GM12801 (cell line): ENCODE data around the gene AMBP.

ENCODE experiments used
- TF ChIP-seq, protein P1 (sequence below): IDR thresholded peaks from one replicate; pipeline ENCODE4 v1.5.1; 2011; ENCODE audit warnings: control low read depth; ENCODE audit not compliant: insufficient read length; ENCODE audit errors: extremely low read depth

Gene AMBP

GRCh38 chr9:114031037-114031630 is 47.0 kb downstream of the AMBP start:
- TF ChIP-seq, protein P1, sequence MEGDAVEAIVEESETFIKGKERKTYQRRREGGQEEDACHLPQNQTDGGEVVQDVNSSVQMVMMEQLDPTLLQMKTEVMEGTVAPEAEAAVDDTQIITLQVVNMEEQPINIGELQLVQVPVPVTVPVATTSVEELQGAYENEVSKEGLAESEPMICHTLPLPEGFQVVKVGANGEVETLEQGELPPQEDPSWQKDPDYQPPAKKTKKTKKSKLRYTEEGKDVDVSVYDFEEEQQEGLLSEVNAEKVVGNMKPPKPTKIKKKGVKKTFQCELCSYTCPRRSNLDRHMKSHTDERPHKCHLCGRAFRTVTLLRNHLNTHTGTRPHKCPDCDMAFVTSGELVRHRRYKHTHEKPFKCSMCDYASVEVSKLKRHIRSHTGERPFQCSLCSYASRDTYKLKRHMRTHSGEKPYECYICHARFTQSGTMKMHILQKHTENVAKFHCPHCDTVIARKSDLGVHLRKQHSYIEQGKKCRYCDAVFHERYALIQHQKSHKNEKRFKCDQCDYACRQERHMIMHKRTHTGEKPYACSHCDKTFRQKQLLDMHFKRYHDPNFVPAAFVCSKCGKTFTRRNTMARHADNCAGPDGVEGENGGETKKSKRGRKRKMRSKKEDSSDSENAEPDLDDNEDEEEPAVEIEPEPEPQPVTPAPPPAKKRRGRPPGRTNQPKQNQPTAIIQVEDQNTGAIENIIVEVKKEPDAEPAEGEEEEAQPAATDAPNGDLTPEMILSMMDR: no peak

GRCh38 chr9:114030364-114030763 is 47.7 kb downstream of the AMBP start:
- TF ChIP-seq, protein P1: no peak

GRCh38 chr9:114029311-114030170 is 48.6 kb downstream of the AMBP start:
- TF ChIP-seq, protein P1: no peak

- TF ChIP-seq, protein P1: no peak
These were observed 49.5 kb downstream of the AMBP start for GRCh38 chr9:114028646-114029045.

- TF ChIP-seq, protein P1: no peak
These were observed 50.1 kb downstream of the AMBP start for GRCh38 chr9:114027863-114028465.

DNA sequence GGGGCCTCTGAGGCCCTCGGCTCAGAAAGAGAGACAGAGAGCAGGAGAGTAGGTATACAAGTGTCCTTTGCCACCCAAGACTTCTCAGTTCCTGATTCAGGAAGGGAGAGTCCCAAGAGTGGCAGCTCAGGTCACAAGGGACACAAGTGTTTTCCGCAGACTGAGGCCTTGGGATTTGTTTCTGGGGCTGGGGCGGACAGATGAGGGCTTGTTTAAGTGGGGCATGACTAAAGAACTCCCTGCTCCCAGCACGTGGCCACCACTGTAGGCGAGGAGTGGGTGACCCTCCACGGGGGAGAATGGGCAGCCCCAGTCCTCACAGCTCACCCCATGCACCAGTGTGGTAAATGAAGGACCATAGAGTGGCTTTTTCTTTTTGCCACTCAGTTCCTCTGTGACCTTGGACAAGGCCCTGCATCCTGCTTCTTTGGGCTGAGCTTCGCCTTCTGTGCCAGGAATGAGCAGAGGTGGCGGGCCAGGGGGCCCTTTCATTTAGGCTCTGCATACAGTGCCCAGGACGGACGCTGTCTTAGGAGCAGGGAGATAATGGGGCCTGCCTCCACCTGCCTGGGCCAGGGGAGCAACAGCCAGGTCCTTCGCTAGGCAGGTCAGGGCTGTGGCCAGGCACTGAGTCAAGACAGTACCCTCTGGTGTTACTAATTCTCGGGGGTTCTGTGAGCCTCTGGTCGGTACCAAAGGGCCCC is 50.8 kb downstream of the AMBP start:
- TF ChIP-seq, protein P1: no peak

DNA sequence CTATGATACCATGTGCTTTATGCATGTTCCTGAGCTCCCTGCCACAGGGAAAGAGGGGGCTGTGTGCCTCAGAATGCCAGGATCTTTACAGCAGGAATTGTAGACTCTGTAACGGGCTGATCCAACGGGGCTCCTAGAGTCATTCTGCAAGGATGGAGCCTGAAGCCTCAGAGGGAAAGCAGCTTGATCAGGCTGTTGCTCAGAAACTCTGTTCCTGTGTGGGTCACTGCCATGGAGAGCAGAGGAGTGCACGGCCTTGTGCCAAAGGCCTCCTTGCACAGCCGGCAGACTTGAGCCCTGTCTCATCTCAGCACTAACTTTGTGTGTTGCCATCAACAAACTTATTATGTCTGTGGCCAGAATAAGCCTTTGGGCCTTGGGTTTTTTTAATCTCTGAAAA is 51.8 kb downstream of the AMBP start:
- TF ChIP-seq, protein P1: no peak
